ENCODE results near the gene TMEM200A. TPM values are rescaled to one million over a fixed set of nuclear protein-coding genes. Genes with fewer than 3 reads are reported as not detected.
A peak's percentile ranks its signal among the peaks of the same experiment; 100 is the strongest.

Gene TMEM200A
- total and polyA plus RNA-seq, 4 donors, result 0.79 to 7.9 (median 6.4) TPM

- peak in 2 of 3 donors; percentile 8 to 37 for DNase-seq
- Histone ChIP-seq H3K36me3 (ENCODE audit: control insufficient read depth in 4 of 4, insufficient read depth in 4 of 4, low read length in 4 of 4) (no peaks in the 10 kb centered on the region), H3K27me3 (ENCODE audit: control insufficient read depth in 3 of 3, insufficient read depth in 3 of 3, low read length in 2 of 3) (peaks cover 0 to 19% (median 8%) of the 10 kb centered on the region in 3 donors), H3K4me1 (ENCODE audit: control insufficient read depth in 5 of 5, insufficient read depth in 5 of 5, low read length in 5 of 5) (peaks cover 0 to 5% (median 2%) of the 10 kb centered on the region in 5 donors), H3K9me3 (ENCODE audit: control insufficient read depth in 4 of 4, insufficient read depth in 3 of 4, low read length in 3 of 4) (no peaks in the 10 kb centered on the region), H3K9ac (ENCODE audit: insufficient read depth in 1 of 2, low read length in 2 of 2) (no peak overlapping the region), H3K27ac (ENCODE audit: low read depth in 1 of 2, low read length in 1 of 2) (no peak overlapping the region), H3K4me3 (no peak overlapping the region)
- ATAC-seq (ENCODE audit: insufficient read depth, low FRiP score), result no peak
- WGBS, 2 donors, result 69 to 71% methylated on average over 4 of the region's 4 CpGs
- TF ChIP-seq, protein P1, sequence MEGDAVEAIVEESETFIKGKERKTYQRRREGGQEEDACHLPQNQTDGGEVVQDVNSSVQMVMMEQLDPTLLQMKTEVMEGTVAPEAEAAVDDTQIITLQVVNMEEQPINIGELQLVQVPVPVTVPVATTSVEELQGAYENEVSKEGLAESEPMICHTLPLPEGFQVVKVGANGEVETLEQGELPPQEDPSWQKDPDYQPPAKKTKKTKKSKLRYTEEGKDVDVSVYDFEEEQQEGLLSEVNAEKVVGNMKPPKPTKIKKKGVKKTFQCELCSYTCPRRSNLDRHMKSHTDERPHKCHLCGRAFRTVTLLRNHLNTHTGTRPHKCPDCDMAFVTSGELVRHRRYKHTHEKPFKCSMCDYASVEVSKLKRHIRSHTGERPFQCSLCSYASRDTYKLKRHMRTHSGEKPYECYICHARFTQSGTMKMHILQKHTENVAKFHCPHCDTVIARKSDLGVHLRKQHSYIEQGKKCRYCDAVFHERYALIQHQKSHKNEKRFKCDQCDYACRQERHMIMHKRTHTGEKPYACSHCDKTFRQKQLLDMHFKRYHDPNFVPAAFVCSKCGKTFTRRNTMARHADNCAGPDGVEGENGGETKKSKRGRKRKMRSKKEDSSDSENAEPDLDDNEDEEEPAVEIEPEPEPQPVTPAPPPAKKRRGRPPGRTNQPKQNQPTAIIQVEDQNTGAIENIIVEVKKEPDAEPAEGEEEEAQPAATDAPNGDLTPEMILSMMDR (IDR thresholded peaks at IDR 0.05; ENCODE audit: control extremely low read depth, extremely low read depth), result no peak
These were observed 3.7 kb upstream of the TMEM200A start for GRCh38 chr6:130362128-130362527.

- DNase-seq (no peak), ATAC-seq (ENCODE audit: insufficient read depth, low FRiP score) (no peak)
- Histone ChIP-seq H3K4me1 (ENCODE audit: control insufficient read depth in 5 of 5, insufficient read depth in 5 of 5, low read length in 5 of 5) (peaks cover 0 to 5% (median 2%) of the 10 kb centered on the region in 5 donors), H3K9me3 (ENCODE audit: control insufficient read depth in 4 of 4, insufficient read depth in 3 of 4, low read length in 3 of 4) (no peaks in the 10 kb centered on the region), H3K27ac (ENCODE audit: low read depth in 1 of 2, low read length in 1 of 2) (no peak overlapping the region), H3K27me3 (ENCODE audit: control insufficient read depth in 3 of 3, insufficient read depth in 3 of 3, low read length in 2 of 3) (peaks cover 5 to 33% (median 20%) of the 10 kb centered on the region in 3 donors), H3K9ac (ENCODE audit: insufficient read depth in 1 of 2, low read length in 2 of 2) (no peak overlapping the region), H3K4me3 (no peak overlapping the region), H3K36me3 (ENCODE audit: control insufficient read depth in 4 of 4, insufficient read depth in 4 of 4, low read length in 4 of 4) (no peaks in the 10 kb centered on the region)
- WGBS, 2 donors, result 55% methylated on average over 3 of the region's 3 CpGs
- TF ChIP-seq, protein P1 (IDR thresholded peaks at IDR 0.05; ENCODE audit: control extremely low read depth, extremely low read depth), result no peak
These were observed 1.5 kb upstream of the TMEM200A start for GRCh38 chr6:130364224-130364780.

DNA sequence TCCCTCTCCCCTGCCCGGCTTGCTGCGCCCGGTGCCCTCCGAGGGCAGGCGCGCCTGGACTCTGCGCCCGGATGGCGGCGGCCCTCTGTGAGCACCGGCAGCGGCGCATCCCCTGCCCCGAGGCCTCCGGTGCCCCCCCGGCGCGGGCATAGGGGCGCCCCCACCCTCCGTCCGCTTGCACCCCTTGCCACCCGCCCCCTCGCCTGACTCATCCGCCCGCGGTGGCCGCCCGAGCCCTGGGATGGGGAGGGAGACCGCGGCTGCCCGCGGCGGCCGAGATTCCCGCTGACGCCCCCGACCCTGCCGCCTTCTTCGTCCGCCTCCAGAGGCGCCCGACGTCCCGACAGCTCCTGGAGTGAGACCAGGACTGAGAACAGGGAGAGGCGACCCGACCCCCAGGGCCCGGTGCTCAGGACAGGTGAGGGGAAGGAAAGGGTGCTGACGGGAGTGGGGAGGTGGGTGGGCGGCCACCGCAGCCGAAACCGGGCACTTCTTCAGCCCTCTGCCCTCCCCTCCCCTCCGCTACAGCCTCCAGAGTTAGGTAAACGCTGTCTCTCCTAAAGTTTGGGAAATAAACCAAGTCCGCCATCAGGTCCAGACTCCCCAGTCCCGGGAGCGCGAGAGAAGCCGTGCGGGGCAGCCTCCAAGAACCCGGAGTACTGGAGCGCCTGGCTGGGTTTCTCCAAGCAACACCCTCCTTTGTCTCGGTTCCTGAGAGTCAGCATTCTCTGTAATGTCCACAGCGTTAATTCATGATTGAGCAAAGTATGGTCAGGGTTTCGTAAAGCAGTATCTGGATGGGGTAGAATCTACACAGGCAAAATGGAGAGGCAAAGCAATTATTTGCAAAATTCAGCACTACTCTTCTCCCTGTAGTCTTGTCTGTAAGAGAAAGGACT, 539 bp downstream of the TMEM200A start:
- Histone ChIP-seq H3K9ac (ENCODE audit: insufficient read depth in 1 of 2, low read length in 2 of 2) (no peak overlapping the region), H3K27ac (ENCODE audit: low read depth in 1 of 2, low read length in 1 of 2) (peak overlapping the region in 1 of 2 donors; percentile 66), H3K27me3 (ENCODE audit: control insufficient read depth in 3 of 3, insufficient read depth in 3 of 3, low read length in 2 of 3) (peaks cover 7 to 36% (median 29%) of the 10 kb centered on the region in 3 donors), H3K36me3 (ENCODE audit: control insufficient read depth in 4 of 4, insufficient read depth in 4 of 4, low read length in 4 of 4) (no peaks in the 10 kb centered on the region), H3K9me3 (ENCODE audit: control insufficient read depth in 4 of 4, insufficient read depth in 3 of 4, low read length in 3 of 4) (no peaks in the 10 kb centered on the region), H3K4me1 (ENCODE audit: control insufficient read depth in 5 of 5, insufficient read depth in 5 of 5, low read length in 5 of 5) (peaks cover 0 to 5% (median 2%) of the 10 kb centered on the region in 5 donors), H3K4me3 (peak overlapping the region; percentile 66)
- TF ChIP-seq, protein P1 (IDR thresholded peaks at IDR 0.05; ENCODE audit: control extremely low read depth, extremely low read depth), result no peak
- ATAC-seq (ENCODE audit: insufficient read depth, low FRiP score) (peak; percentile 67), DNase-seq (peak; percentile 44 to 58 (median 48))
- 1% methylated on average over 58 to 65 of the region's 65 CpGs for WGBS, 2 donors
